Measurements from ENCODE around the gene CREB3.

CREB3 gene

GRCh38 chr9:35774907-35775635, 42.6 kb downstream of the CREB3 start:
- no peak for DNase-seq (ENCODE audit: low read depth in 2 of 2)

GRCh38 chr9:35776018-35776417, 43.6 kb downstream of the CREB3 start:
- no peak for DNase-seq (ENCODE audit: low read depth in 2 of 2)

GRCh38 chr9:35778496-35778895, 46.0 kb downstream of the CREB3 start:
- DNase-seq (ENCODE audit: low read depth in 2 of 2): no peak

- DNase-seq (ENCODE audit: low read depth in 2 of 2): no peak
Measured at GRCh38 chr9:35781066-35781465, 48.6 kb downstream of the CREB3 start.

GRCh38 chr9:35783418-35783817, 51.0 kb downstream of the CREB3 start:
- DNase-seq (ENCODE audit: low read depth in 2 of 2): no peak
